Measurements from ENCODE around the gene MTPN. TPM values are rescaled to one million over a fixed set of nuclear protein-coding genes. Genes with fewer than 3 reads are reported as not detected.
A peak's percentile ranks its signal among the peaks of the same experiment; 100 is the strongest.

MTPN gene
- total RNA-seq, 4 donors from 2014 or later: 51.8 to 81.7 (median 79.1) TPM

GRCh38 chr7:135981958-135982646, 4.9 kb upstream of the MTPN start:
- Histone ChIP-seq H3K9me3 (no peaks in the 10 kb centered on the region), H3K4me1 (peaks cover 11% of the 10 kb centered on the region), H3K4me3 (no peak overlapping the region), H3K36me3 (no peaks in the 10 kb centered on the region), H3K27me3 (no peaks in the 10 kb centered on the region), H3K27ac (no peak overlapping the region)
- TF ChIP-seq POLR2AphosphoS5 (IDR thresholded peaks at IDR 0.05): no peak
- 81% methylated on average over 8 of the region's 8 CpGs for WGBS
- DNase-seq (ENCODE audit: low spot score in 2 of 2): no peak

- peaks cover 21% of the 10 kb centered on the region for H3K4me1 ChIP-seq
- peak overlapping the region; percentile 63 for H3K27ac ChIP-seq
- H3K27me3 ChIP-seq: no peaks in the 10 kb centered on the region
- TF ChIP-seq POLR2A (IDR thresholded peaks at IDR 0.05) (no peak), POLR2AphosphoS5 (IDR thresholded peaks at IDR 0.05) (no peak), CTCF (IDR thresholded peaks at IDR 0.05) (no peak), EP300 (IDR thresholded peaks at IDR 0.05) (no peak)
- DNase-seq (ENCODE audit: low spot score in 2 of 2): peak in 1 of 2 donors; percentile 56
- 36% methylated on average over 3 of the region's 3 CpGs for WGBS
- no peaks in the 10 kb centered on the region for H3K9me3 ChIP-seq
- H3K4me3 ChIP-seq: peak overlapping the region; percentile 25
- H3K36me3 ChIP-seq: no peaks in the 10 kb centered on the region
These were observed 3.6 kb upstream of the MTPN start for GRCh38 chr7:135980665-135981180.

GRCh38 chr7:135980012-135980551, 2.9 kb upstream of the MTPN start:
- H3K4me3 ChIP-seq: peak overlapping the region; percentile 25
- H3K4me1 ChIP-seq: peaks cover 27% of the 10 kb centered on the region
- H3K36me3 ChIP-seq: no peaks in the 10 kb centered on the region
- TF ChIP-seq EP300 (IDR thresholded peaks at IDR 0.05) (no peak), POLR2AphosphoS5 (IDR thresholded peaks at IDR 0.05) (no peak), CTCF (IDR thresholded peaks at IDR 0.05) (no peak), POLR2A (IDR thresholded peaks at IDR 0.05) (no peak)
- no peaks in the 10 kb centered on the region for H3K9me3 ChIP-seq
- DNase-seq (ENCODE audit: low spot score in 2 of 2): no peak
- H3K27ac ChIP-seq: peak overlapping the region; percentile 63
- 47% methylated on average over 2 of the region's 2 CpGs for WGBS
- H3K27me3 ChIP-seq: no peaks in the 10 kb centered on the region

- Histone ChIP-seq H3K4me3 (no peak overlapping the region), H3K4me1 (peaks cover 33% of the 10 kb centered on the region), H3K36me3 (no peaks in the 10 kb centered on the region), H3K27ac (peak overlapping the region; percentile 39), H3K9me3 (no peaks in the 10 kb centered on the region), H3K27me3 (no peaks in the 10 kb centered on the region)
- DNase-seq (ENCODE audit: low spot score in 2 of 2): no peak
- TF ChIP-seq POLR2A (IDR thresholded peaks at IDR 0.05): no peak
- TF ChIP-seq CTCF (IDR thresholded peaks at IDR 0.05): no peak
- no peak for TF ChIP-seq EP300 (IDR thresholded peaks at IDR 0.05)
- TF ChIP-seq POLR2AphosphoS5 (IDR thresholded peaks at IDR 0.05): no peak
These were observed 2.4 kb upstream of the MTPN start for GRCh38 chr7:135979471-135980011.

- H3K4me3 ChIP-seq: no peak overlapping the region
- H3K27ac ChIP-seq: no peak overlapping the region
- H3K27me3 ChIP-seq: no peaks in the 10 kb centered on the region
- no peak for TF ChIP-seq CTCF (IDR thresholded peaks at IDR 0.05)
- no peak for TF ChIP-seq EP300 (IDR thresholded peaks at IDR 0.05)
- no peak for TF ChIP-seq POLR2A (IDR thresholded peaks at IDR 0.05)
- H3K36me3 ChIP-seq: no peaks in the 10 kb centered on the region
- WGBS: 92% methylated on average over 4 of the region's 4 CpGs
- H3K4me1 ChIP-seq: peaks cover 38% of the 10 kb centered on the region
- no peaks in the 10 kb centered on the region for H3K9me3 ChIP-seq
- DNase-seq (ENCODE audit: low spot score in 2 of 2): no peak
These were observed 1.5 kb upstream of the MTPN start for GRCh38 chr7:135978624-135979023.
